ENCODE measurements around the gene METRN. TPM values are rescaled to one million over a fixed set of nuclear protein-coding genes. Genes with fewer than 3 reads are reported as not detected.

The METRN gene
- total RNA-seq, 4 donors from 2014 or later, result 13.3 to 29.5 (median 26.0) TPM

GRCh38 chr16:704552-705380, 10.2 kb upstream of the METRN start:
- no peak for TF ChIP-seq CTCF (IDR thresholded peaks at IDR 0.05; ENCODE audit: low read depth)

- TF ChIP-seq CTCF (IDR thresholded peaks at IDR 0.05; ENCODE audit: low read depth), result no peak
These were observed 9.3 kb upstream of the METRN start, which contains the start of gene FBXL16 for GRCh38 chr16:705431-706188. Gene FBXL16 (minus strand): TSS chr16:705801. CDS start chr16:697405, 8,396 bp downstream.

GRCh38 chr16:706189-707061, 8.5 kb upstream of the METRN start:
- no peak for TF ChIP-seq CTCF (IDR thresholded peaks at IDR 0.05; ENCODE audit: low read depth)

- TF ChIP-seq CTCF (IDR thresholded peaks at IDR 0.05; ENCODE audit: low read depth), result no peak
These were observed 7.8 kb upstream of the METRN start for GRCh38 chr16:707062-707538.

- no peak for TF ChIP-seq CTCF (IDR thresholded peaks at IDR 0.05; ENCODE audit: low read depth)
These were observed 6.9 kb upstream of the METRN start for GRCh38 chr16:708019-708418.

- no peak for TF ChIP-seq CTCF (IDR thresholded peaks at IDR 0.05; ENCODE audit: low read depth)
These were observed 6.0 kb upstream of the METRN start for GRCh38 chr16:708959-709358.

Data from subcutaneous adipose tissue (tissue), 4 donors.